GM10266 (cell line): ENCODE measurements around the gene DNAAF5.
"Not testable (repeated sequence)": the region's sequence is repeated elsewhere in the genome, so short reads cannot be mapped to it uniquely, and the experiment has no call there.

Experiments
- DNase-seq: peaks from one replicate; pipeline ENCODE4 v3.0.0; 2012; ENCODE audit errors: extremely low spot score
- CTCF ChIP-seq: IDR thresholded peaks from 2 replicates; pipeline ENCODE4 v1.5.1; 2012; ENCODE audit warnings: mild to moderate bottlenecking, low read depth; ENCODE audit not compliant: control insufficient read depth, insufficient read depth; ENCODE audit errors: missing control alignments

The DNAAF5 gene

GRCh38 chr7:798921-799470, 72.5 kb downstream of the DNAAF5 start:
- no peak for DNase-seq
- no peak for TF ChIP-seq CTCF

GRCh38 chr7:800692-801091, 74.2 kb downstream of the DNAAF5 start:
- TF ChIP-seq CTCF: no peak
- no peak for DNase-seq

DNA sequence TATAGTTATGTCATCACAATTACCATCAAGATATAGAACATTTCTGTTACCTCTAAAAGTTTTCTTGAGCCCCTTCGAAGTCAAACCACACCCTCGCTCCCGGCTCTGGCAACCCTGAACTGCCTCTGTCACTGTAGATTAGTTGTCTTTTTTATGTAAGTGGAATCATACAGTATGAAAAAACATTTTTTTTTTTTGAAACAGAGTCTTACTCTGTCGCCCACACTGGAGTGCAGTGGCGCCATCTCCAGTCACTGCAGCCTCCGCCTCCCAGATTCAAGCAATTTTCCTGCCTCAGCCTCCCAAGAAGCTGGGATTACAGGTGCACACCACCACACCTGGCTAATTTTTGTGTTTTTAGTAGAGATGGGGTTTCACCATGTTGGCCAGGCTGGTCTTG, 74.9 kb downstream of the DNAAF5 start:
- not testable (repeated sequence) for DNase-seq

- DNase-seq: no peak
- TF ChIP-seq CTCF: no peak
These were observed 75.5 kb downstream of the DNAAF5 start for GRCh38 chr7:801940-802381.

GRCh38 chr7:802500-803242, 76.2 kb downstream of the DNAAF5 start:
- no peak for DNase-seq
- no peak for TF ChIP-seq CTCF

DNA sequence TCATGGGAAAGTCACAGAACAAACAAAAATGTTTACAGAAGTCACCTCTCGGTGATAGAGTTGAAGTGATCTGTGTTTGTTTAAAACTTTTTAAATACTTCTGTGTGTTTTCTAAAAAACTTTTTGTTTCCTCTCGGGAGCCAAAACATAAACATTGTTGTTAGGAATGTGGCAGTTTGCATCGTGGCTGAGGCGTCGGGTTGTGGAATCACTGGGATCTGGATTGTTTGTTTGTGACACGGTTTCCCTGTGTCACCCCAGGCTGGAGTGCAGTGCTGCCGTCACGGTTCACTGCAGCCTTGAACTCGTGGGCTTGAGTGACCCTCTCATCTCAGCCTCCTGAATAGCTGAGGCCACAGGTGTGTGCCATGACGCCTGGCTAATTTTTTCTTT, 76.7 kb downstream of the DNAAF5 start:
- DNase-seq: no peak

GRCh38 chr7:803796-804195, 77.3 kb downstream of the DNAAF5 start:
- DNase-seq: not testable (repeated sequence)

More for the DNA sequence above, 76.7 kb downstream of the DNAAF5 start:
- no peak for TF ChIP-seq CTCF

GRCh38 chr7:805261-805660, 78.8 kb downstream of the DNAAF5 start:
- no peak for DNase-seq
- no peak for TF ChIP-seq CTCF
